ENCODE results near the gene CYTIP. TPM values are rescaled to one million over a fixed set of nuclear protein-coding genes. Genes with fewer than 3 reads are reported as not detected.

CYTIP gene
- total and polyA plus RNA-seq, 2 of the 4 experiments (the other 2 are of a cell fraction) = not detected

- CTCF ChIA-PET = no interaction called here
These were observed 76.2 kb downstream of the CYTIP start for GRCh38 chr2:157367704-157368103.

More at GRCh38 chr2:157367704-157368103, 76.2 kb downstream of the CYTIP start:
- H3K36me3 ChIP-seq (ENCODE audit: control insufficient read depth, insufficient read depth, low read length) = no peaks in the 10 kb centered on the region
- no peak overlapping the region for H3K4me3 ChIP-seq (ENCODE audit: insufficient read depth, low read depth, low read length)
- no peak for DNase-seq
- no peak overlapping the region for H3K4ac ChIP-seq (ENCODE audit: low read depth, low read length)
- no peak overlapping the region for H2AFZ ChIP-seq (replicated peaks; ENCODE audit: low read length, poor library complexity)
- in situ Hi-C loops (cut with MboI; ENCODE audit: low sequenced_read_pairs) (no loop called here), intact Hi-C loops (cut with micrococcal nuclease) (no loop called here), dilution Hi-C loops (cut with HindIII; ENCODE audit: low sequenced_read_pairs, unreplicated experiment) (no loop called here)
- H2BK15ac ChIP-seq (ENCODE audit: low read depth, low read length) = no peak overlapping the region
- no peak overlapping the region for H2AK5ac ChIP-seq (ENCODE audit: low read depth, low read length)
- POLR2A ChIA-PET (ENCODE audit: unreplicated experiment) = no interaction called here
- no peak overlapping the region for H4K5ac ChIP-seq (ENCODE audit: low read depth, low read length)
- H2BK20ac ChIP-seq (ENCODE audit: low read depth, low read length) = no peak overlapping the region
- H3K4me1 ChIP-seq (ENCODE audit: control insufficient read depth, insufficient read depth, low read length) = no peaks in the 10 kb centered on the region
- no peak overlapping the region for H3K14ac ChIP-seq (replicated peaks; ENCODE audit: low read depth, low read length)
- H3K23ac ChIP-seq (ENCODE audit: low read depth, low read length) = no peak overlapping the region
- H4K8ac ChIP-seq (ENCODE audit: low read depth in 2 of 2, low read length in 2 of 2) = no peak overlapping the region
- no peak overlapping the region for H4K91ac ChIP-seq (ENCODE audit: insufficient read depth, low read depth, low read length)
- H2BK120ac ChIP-seq (ENCODE audit: low read depth, low read length) = no peak overlapping the region
- no peaks in the 10 kb centered on the region for H4K20me1 ChIP-seq (ENCODE audit: insufficient read depth, low read length)
- ATAC-seq (ENCODE audit: low read depth) = no peak
- H3K9me3 ChIP-seq (ENCODE audit: control insufficient read depth, insufficient read depth, low read length) = no peaks in the 10 kb centered on the region
- no peak overlapping the region for H3K9ac ChIP-seq (ENCODE audit: low read depth, low read length)
- H3K18ac ChIP-seq (ENCODE audit: low read depth, low read length) = no peak overlapping the region
- no peak overlapping the region for H3K27ac ChIP-seq (ENCODE audit: insufficient read depth, low read length)
- H3K56ac ChIP-seq (ENCODE audit: extremely low read depth, insufficient read depth, low read length) = no peak overlapping the region
- no CpG with 5 or more reads among the region's 1 CpG for WGBS, 2 experiments (ENCODE audit: extremely low coverage in 2 of 2, insufficient read length in 1 of 2)
- H3K4me2 ChIP-seq (ENCODE audit: low read depth, low read length) = no peak overlapping the region
- no peak for TF ChIP-seq MXI1 (IDR thresholded peaks at IDR 0.05; ENCODE audit: borderline replicate concordance, low read depth, low read length)
- no peak for TF ChIP-seq MAZ (IDR thresholded peaks at IDR 0.05; ENCODE audit: borderline replicate concordance, low read depth, low read length)
- no peak overlapping the region for H2BK5ac ChIP-seq (ENCODE audit: low read depth, low read length, poor library complexity, severe bottlenecking)
- BruUV-seq (replicated peaks) = no TSS peak
- no peaks in the 10 kb centered on the region for H3K79me1 ChIP-seq (ENCODE audit: low read depth in 1 of 2, low read length in 2 of 2)
- no peak overlapping the region for H2AK9ac ChIP-seq (replicated peaks; ENCODE audit: low read depth, low read length, poor library complexity)
- H3K9me1 ChIP-seq (ENCODE audit: insufficient read depth, low read length) = no peaks in the 10 kb centered on the region
- H3K27me3 ChIP-seq (ENCODE audit: control insufficient read depth, insufficient read depth, low read length) = no peaks in the 10 kb centered on the region

Other genes starting within 250 kb of the CYTIP start
- gene GALNT5, start 186.4 kb downstream of the CYTIP start, total RNA-seq (2012; rRNA removed) = 63.3 and 73.6 TPM in 2 replicates
- gene GALNT5, start 186.4 kb downstream of the CYTIP start, polyA plus RNA-seq (2012; rRNA removed) = 28.9 and 36.3 TPM in 2 replicates
- not detected in 2 replicates for gene ERMN, start 118.3 kb downstream of the CYTIP start, total RNA-seq (2012; rRNA removed)
- not detected in 2 replicates for gene ERMN, start 118.3 kb downstream of the CYTIP start, polyA plus RNA-seq (2012; rRNA removed)
- gene ACVR1C, start 184.8 kb upstream of the CYTIP start, total RNA-seq (2012; rRNA removed) = 0.18 and 0.28 TPM in 2 replicates
- 0.01 and 0.07 TPM in 2 replicates for gene ACVR1C, start 184.8 kb upstream of the CYTIP start, polyA plus RNA-seq (2012; rRNA removed)